ENCODE data around the gene LRTM2. TPM values are rescaled to one million over a fixed set of nuclear protein-coding genes. Genes with fewer than 3 reads are reported as not detected.

LRTM2 gene
- total and polyA plus RNA-seq, 2 experiments from 2014 or later: not detected

DNA sequence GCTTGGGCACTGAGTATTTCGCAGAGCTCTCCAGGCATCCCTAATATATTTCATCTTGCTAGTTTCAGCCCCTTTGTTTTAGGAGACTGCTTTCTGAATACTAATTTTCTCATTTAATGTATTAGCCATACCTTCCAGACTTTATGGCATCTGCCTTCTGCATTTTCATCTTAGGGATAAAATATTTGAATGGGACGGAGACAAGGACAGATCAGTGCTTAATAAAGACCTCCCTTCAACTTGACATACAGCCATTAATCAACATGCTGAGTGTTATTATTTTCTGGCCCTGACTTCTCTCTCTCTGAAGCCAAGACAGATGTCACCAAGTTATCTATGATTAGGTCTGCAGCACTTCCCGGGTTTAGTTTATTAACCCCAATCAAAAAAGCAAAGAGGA lies 55.7 kb downstream of the LRTM2 start:
- no peak overlapping the region for H2AFZ ChIP-seq
- H3K27ac ChIP-seq: no peak overlapping the region
- H3K9ac ChIP-seq: no peak overlapping the region
- peaks cover 54% of the 10 kb centered on the region for H3K27me3 ChIP-seq (replicated peaks; ENCODE audit: insufficient read depth)
- H3K4me3 ChIP-seq: no peak overlapping the region
- H3K36me3 ChIP-seq (ENCODE audit: low read depth): no peaks in the 10 kb centered on the region
- no peaks in the 10 kb centered on the region for H4K20me1 ChIP-seq (ENCODE audit: insufficient read depth)
- H3K9me3 ChIP-seq (ENCODE audit: low read depth): no peaks in the 10 kb centered on the region
- H3K9me2 ChIP-seq (ENCODE audit: insufficient read depth): no peaks in the 10 kb centered on the region
- no peak for DNase-seq
- no peak for TF ChIP-seq EZH2 (IDR thresholded peaks at IDR 0.05; ENCODE audit: insufficient read depth, poor library complexity, severe bottlenecking)
- no peak for TF ChIP-seq EZH2phosphoT487 (IDR thresholded peaks at IDR 0.05; ENCODE audit: insufficient read depth, low read depth)
- in situ Hi-C loops (cut with MboI): no loop called here
- WGBS, 2 experiments (ENCODE audit: low coverage in 1 of 2, low lambda C conversion rate in 2 of 2, missing lambda C conversion rate in 2 of 2): 72 to 82% methylated on average over 3 of the region's 3 CpGs
- H3K4me2 ChIP-seq (ENCODE audit: unreplicated experiment): no peak overlapping the region
- no peaks in the 10 kb centered on the region for H3K4me1 ChIP-seq (ENCODE audit: insufficient read depth)
- H3F3A ChIP-seq (ENCODE audit: insufficient read depth): no peaks in the 10 kb centered on the region
- H3K79me2 ChIP-seq (ENCODE audit: insufficient read depth): no peaks in the 10 kb centered on the region

GRCh38 chr12:1877169-1877878 lies 57.0 kb downstream of the LRTM2 start:
- Histone ChIP-seq H3F3A (ENCODE audit: insufficient read depth) (no peaks in the 10 kb centered on the region), H3K9me2 (ENCODE audit: insufficient read depth) (no peaks in the 10 kb centered on the region), H3K9me3 (ENCODE audit: low read depth) (no peaks in the 10 kb centered on the region), H3K4me3 (no peak overlapping the region), H3K27me3 (replicated peaks; ENCODE audit: insufficient read depth) (peaks cover 52% of the 10 kb centered on the region), H3K4me2 (ENCODE audit: unreplicated experiment) (no peak overlapping the region), H3K4me1 (ENCODE audit: insufficient read depth) (no peaks in the 10 kb centered on the region), H3K9ac (no peak overlapping the region), H3K27ac (no peak overlapping the region), H3K36me3 (ENCODE audit: low read depth) (no peaks in the 10 kb centered on the region), H2AFZ (no peak overlapping the region), H3K79me2 (ENCODE audit: insufficient read depth) (no peaks in the 10 kb centered on the region), H4K20me1 (ENCODE audit: insufficient read depth) (no peaks in the 10 kb centered on the region)
- WGBS, 2 experiments (ENCODE audit: low coverage in 1 of 2, low lambda C conversion rate in 2 of 2, missing lambda C conversion rate in 2 of 2): 56 to 66% methylated on average over 8 of the region's 8 CpGs
- in situ Hi-C loops (cut with MboI): no loop called here
- no peak for DNase-seq
- no peak for TF ChIP-seq EZH2phosphoT487 (IDR thresholded peaks at IDR 0.05; ENCODE audit: insufficient read depth, low read depth)
- no peak for TF ChIP-seq EZH2 (IDR thresholded peaks at IDR 0.05; ENCODE audit: insufficient read depth, poor library complexity, severe bottlenecking)

DNA sequence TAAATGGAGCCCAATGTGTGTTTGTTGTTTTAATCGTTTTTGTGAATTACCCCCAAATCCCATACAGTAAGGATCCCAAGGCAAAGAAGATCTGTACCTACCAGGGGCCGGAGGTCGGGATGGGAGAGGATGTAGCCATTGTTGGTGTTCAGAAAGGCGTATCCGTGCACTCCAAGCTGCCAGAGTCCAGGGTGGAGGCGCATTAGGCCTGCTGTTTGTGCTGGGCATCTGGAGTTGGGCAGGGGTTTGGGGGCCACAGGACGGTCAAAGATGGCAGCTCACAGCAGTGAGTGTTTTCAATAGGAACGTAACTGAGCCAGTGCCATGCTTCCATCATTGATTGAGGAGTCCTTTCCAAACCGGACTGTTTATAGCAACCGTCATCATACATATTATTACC lies 57.8 kb downstream of the LRTM2 start:
- TF ChIP-seq EZH2 (IDR thresholded peaks at IDR 0.05; ENCODE audit: insufficient read depth, poor library complexity, severe bottlenecking): no peak
- H2AFZ ChIP-seq: no peak overlapping the region
- no peak overlapping the region for H3K4me2 ChIP-seq (ENCODE audit: unreplicated experiment)
- H3F3A ChIP-seq (ENCODE audit: insufficient read depth): no peaks in the 10 kb centered on the region
- WGBS, 2 experiments (ENCODE audit: low coverage in 1 of 2, low lambda C conversion rate in 2 of 2, missing lambda C conversion rate in 2 of 2): 56 to 72% methylated on average over 10 of the region's 10 CpGs
- DNase-seq: no peak
- H3K4me3 ChIP-seq: no peak overlapping the region
- H4K20me1 ChIP-seq (ENCODE audit: insufficient read depth): no peaks in the 10 kb centered on the region
- no peaks in the 10 kb centered on the region for H3K79me2 ChIP-seq (ENCODE audit: insufficient read depth)
- H3K9ac ChIP-seq: no peak overlapping the region
- no peaks in the 10 kb centered on the region for H3K9me2 ChIP-seq (ENCODE audit: insufficient read depth)
- in situ Hi-C loops (cut with MboI): no loop called here
- H3K27ac ChIP-seq: no peak overlapping the region
- H3K4me1 ChIP-seq (ENCODE audit: insufficient read depth): no peaks in the 10 kb centered on the region
- peaks cover 43% of the 10 kb centered on the region for H3K27me3 ChIP-seq (replicated peaks; ENCODE audit: insufficient read depth)
- H3K36me3 ChIP-seq (ENCODE audit: low read depth): no peaks in the 10 kb centered on the region
- H3K9me3 ChIP-seq (ENCODE audit: low read depth): no peaks in the 10 kb centered on the region

DNA sequence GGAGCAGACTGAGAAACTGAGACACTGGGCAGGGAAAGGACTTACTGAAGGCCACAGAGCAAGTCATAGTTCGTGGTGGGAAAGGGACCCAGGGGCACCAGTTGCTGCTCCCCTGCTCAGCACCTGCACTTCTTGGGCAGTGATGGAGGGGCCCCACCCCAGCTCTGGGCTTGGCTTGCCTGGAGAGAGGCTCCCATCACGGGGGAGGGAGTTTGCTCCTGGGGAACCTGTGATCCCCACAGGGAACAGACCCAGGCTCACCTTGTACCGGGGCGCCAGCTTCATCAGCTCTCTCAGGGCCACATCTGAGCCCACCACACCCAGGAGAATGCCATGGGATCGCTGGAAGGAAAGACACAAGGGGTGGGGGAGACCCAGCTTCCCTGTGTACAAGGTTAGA lies 58.3 kb downstream of the LRTM2 start:
- Histone ChIP-seq H3K79me2 (ENCODE audit: insufficient read depth) (no peaks in the 10 kb centered on the region), H3K4me3 (no peak overlapping the region), H3K9me3 (ENCODE audit: low read depth) (no peaks in the 10 kb centered on the region), H3K27ac (no peak overlapping the region), H3K27me3 (replicated peaks; ENCODE audit: insufficient read depth) (peaks cover 44% of the 10 kb centered on the region), H4K20me1 (ENCODE audit: insufficient read depth) (no peaks in the 10 kb centered on the region), H3F3A (ENCODE audit: insufficient read depth) (no peaks in the 10 kb centered on the region), H2AFZ (no peak overlapping the region), H3K4me2 (ENCODE audit: unreplicated experiment) (no peak overlapping the region), H3K36me3 (ENCODE audit: low read depth) (no peaks in the 10 kb centered on the region), H3K9me2 (ENCODE audit: insufficient read depth) (no peaks in the 10 kb centered on the region), H3K9ac (no peak overlapping the region), H3K4me1 (ENCODE audit: insufficient read depth) (no peaks in the 10 kb centered on the region)
- TF ChIP-seq EZH2 (IDR thresholded peaks at IDR 0.05; ENCODE audit: insufficient read depth, poor library complexity, severe bottlenecking): no peak
- TF ChIP-seq EZH2phosphoT487 (IDR thresholded peaks at IDR 0.05; ENCODE audit: insufficient read depth, low read depth): no peak
- 50 to 59% methylated on average over 5 of the region's 5 CpGs for WGBS, 2 experiments (ENCODE audit: low coverage in 1 of 2, low lambda C conversion rate in 2 of 2, missing lambda C conversion rate in 2 of 2)
- DNase-seq: no peak
- in situ Hi-C loops (cut with MboI): no loop called here
